ENCODE data around the gene SNX17. TPM values are rescaled to one million over a fixed set of nuclear protein-coding genes. Genes with fewer than 3 reads are reported as not detected.

The SNX17 gene
- total and polyA plus RNA-seq, 2 donors (not counting 3 experiments of a cell fraction or from before 2014, with no cell fraction given): 103 to 130 TPM

DNA sequence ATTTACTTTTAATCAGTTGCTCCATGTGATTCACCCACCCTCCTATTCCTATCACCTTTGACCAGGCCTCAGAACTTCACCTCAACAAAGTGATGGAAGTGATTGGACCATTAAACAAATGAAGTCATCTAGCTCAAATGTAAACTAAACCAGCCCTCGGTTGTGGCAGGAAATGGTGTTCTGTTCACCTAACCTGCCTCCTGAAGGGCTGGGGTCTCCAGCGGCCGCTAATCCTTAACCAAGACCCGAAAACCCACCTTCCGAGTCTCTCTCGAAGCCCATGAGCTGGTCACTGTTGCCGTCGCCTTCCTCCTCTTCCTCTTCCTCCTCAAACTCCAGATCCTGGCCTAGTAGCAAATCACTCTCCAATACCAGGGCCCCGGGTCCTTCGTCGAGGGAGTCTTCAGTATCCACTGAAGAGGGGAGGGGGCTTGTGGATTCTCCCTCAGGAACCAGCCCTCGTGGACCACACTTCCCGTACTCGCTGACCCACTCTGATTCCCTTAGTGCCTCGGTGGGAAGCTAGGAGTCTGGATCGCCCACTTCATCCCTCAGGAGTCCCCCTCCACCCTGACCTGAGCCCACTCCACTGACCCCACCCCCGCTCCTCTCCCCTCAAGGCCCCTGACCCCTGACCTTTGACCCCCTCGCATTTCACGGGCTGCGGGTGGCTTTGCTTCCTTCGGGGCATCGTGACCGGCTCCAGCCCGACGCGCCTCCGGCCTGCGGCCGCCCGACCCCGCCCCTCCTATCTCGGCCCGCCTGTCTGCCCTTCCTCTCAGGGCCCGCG, 9.6 kb downstream of the SNX17 start:
- no TSS peak for BruUV-seq (replicated peaks)
- H3K4me1 ChIP-seq (ENCODE audit: control insufficient read depth, extremely low read depth, insufficient read depth, low read length): peaks cover 17% of the 10 kb centered on the region
- intact Hi-C loops (cut with micrococcal nuclease) (loop anchor here (1.0 to 2.0 kb wide), 3 partner anchors 10 to 168 kb away; partner anchors contain the start of genes ATRAID, EIF2B4, NRBP1 and SLC5A6), dilution Hi-C loops (cut with MboI; ENCODE audit: extremely low pct_ligation_motif_present, low sequenced_read_pairs) (no loop called here)
- H3K9me1 ChIP-seq (replicated peaks; ENCODE audit: control insufficient read depth, extremely low read depth, insufficient read depth, low read length): no peaks in the 10 kb centered on the region
- H3K4me2 ChIP-seq (ENCODE audit: insufficient read depth, low read length): peak overlapping the region; percentile 94
- peaks cover 21% of the 10 kb centered on the region for H3K79me2 ChIP-seq (ENCODE audit: control insufficient read depth, insufficient read depth, low read length)
- no peak overlapping the region for H2AFZ ChIP-seq (ENCODE audit: low read depth, low read length)
- DNase-seq (ENCODE audit: low read depth, low spot score) (peak; percentile 58), FAIRE-seq (peak; percentile 79)
- no peaks in the 10 kb centered on the region for H3K9me3 ChIP-seq (replicated peaks; ENCODE audit: control insufficient read depth, insufficient read depth, low read length)
- POLR2A ChIA-PET: interaction anchor here (0.9 kb wide), 1 partner anchor 23 kb away, joined by 3 read pairs; no protein-coding TSS in a partner anchor
- CTCF ChIA-PET: interaction anchor here (0.7 to 1.6 kb wide), 6 partner anchors 9 to 303 kb away, joined by 3 to 6 read pairs (median 4); partner anchors contain the start of genes NRBP1 and PPM1G
- H3K27ac ChIP-seq (ENCODE audit: insufficient read depth, low read depth, low read length): peak overlapping the region; percentile 97
- H3K27me3 ChIP-seq (ENCODE audit: control insufficient read depth in 2 of 2, insufficient read depth in 2 of 2, low read length in 2 of 2): no peaks in the 10 kb centered on the region
- TF ChIP-seq POLR2AphosphoS5 (IDR thresholded peaks at IDR 0.05; ENCODE audit: insufficient read depth, low read depth, low read length) (peak; percentile 42), CTCF (IDR thresholded peaks at IDR 0.05; ENCODE audit: extremely low read depth in 1 of 2, insufficient read depth in 1 of 2, low read depth in 1 of 2, low read length in 2 of 2) (no peak), POLR2A (IDR thresholded peaks at IDR 0.05; ENCODE audit: low read depth, low read length) (peak; percentile 80), GATA2 (IDR thresholded peaks at IDR 0.05; ENCODE audit: insufficient read depth, insufficient read length, low read depth, low read length) (no peak)
- H3K36me3 ChIP-seq (ENCODE audit: control insufficient read depth in 2 of 2, extremely low read depth in 1 of 2, insufficient read depth in 2 of 2, low read length in 2 of 2): peaks cover 18 to 58% of the 10 kb centered on the region in 2 experiments
- peak overlapping the region; percentile 75 to 85 (median 77) for H3K4me3 ChIP-seq (replicated peaks in 1 of 3; ENCODE audit: insufficient read depth in 1 of 3, low read depth in 1 of 3, low read length in 3 of 3)
- peak overlapping the region; percentile 96 for H3K9ac ChIP-seq (replicated peaks; ENCODE audit: extremely low read depth, insufficient read depth, low read length)
- no peaks in the 10 kb centered on the region for H4K20me1 ChIP-seq (replicated peaks; ENCODE audit: control insufficient read depth, extremely low read depth, insufficient read depth, low read length)
